ENCODE data around the gene GPR21. TPM values are rescaled to one million over a fixed set of nuclear protein-coding genes. Genes with fewer than 3 reads are reported as not detected.

The GPR21 gene
- total RNA-seq, 1 experiment from 2014 or later = not detected

DNA sequence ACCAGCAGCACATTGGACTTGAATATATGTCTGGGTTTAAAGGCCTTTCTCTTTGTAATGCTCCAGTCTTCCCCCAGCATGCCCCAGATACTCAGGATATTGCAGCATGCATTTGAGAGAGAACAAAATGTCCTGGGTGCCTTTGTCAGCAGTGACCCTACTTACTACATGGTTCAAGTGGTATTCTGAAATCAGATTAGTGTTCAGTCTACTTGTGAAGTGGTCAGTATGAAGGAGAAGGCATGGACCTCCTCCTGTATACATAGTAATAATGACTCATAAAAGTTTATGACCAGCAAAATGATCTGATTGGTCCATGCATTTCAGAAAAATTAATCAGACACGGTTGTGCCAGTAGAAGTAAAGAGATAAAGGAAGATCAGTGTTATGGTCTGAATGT lies 25.4 kb downstream of the GPR21 start:
- DNase-seq (ENCODE audit: low read depth) = no peak
- in situ Hi-C loops (cut with HindIII; ENCODE audit: low pct_unique_long_range_greater_than_20kb, low sequenced_read_pairs) = no loop called here

DNA sequence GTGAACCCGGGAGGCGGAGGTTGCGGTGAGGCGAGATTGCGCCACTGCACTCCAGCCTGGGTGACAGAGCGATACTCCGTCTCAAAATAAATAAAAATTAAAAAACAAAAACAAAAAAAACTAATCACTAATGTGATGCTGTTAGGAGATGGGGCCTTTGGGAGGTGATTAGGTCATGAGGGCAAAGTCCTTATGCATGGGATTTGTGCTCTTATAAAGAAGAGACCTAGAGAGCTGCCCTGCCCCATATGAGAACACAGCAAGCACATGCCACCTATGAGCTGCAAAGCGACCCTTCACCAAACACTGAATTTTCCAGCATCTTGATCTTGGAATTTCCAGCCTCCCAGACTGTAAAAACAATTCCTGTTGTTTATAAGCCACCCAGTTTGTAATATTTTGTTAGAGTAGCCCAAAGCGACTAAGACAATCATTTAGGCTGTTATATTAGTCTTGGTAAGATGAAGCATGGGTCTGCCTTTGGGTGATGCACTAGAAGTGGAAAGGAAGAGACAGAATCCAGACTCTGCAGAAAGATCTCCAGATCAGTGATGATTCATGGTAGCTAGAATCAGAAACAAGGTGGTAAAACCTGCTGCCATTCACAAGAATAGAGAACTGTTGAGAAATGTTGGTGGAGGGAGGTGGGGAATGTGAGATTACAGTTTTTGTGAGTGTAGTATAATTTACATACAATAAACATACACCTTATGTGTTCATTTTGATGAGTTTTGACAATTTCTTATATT lies 26.2 kb downstream of the GPR21 start:
- in situ Hi-C loops (cut with HindIII; ENCODE audit: low pct_unique_long_range_greater_than_20kb, low sequenced_read_pairs) = no loop called here
- no peak for DNase-seq (ENCODE audit: low read depth)

DNA sequence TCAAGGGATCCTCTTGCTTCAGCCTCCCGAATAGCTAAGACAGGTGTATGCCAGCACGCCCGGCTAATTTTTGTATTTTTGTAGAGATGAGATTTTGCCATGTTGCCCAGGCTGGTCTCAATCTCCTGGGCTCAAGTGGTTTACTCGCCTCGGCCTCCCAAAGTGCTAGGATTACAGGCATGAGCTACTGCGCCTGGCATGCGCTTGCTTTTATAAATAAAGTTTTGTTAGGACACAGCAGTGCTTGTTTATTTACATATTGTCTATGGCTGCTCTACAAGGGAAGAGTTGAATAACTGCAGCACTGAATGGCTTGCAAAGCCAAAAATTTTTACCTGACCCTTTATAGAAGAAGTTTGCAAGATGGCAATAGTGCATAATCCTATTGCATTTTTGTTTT lies 27.7 kb downstream of the GPR21 start:
- DNase-seq (ENCODE audit: low read depth) = no peak
- in situ Hi-C loops (cut with HindIII; ENCODE audit: low pct_unique_long_range_greater_than_20kb, low sequenced_read_pairs) = no loop called here

DNA sequence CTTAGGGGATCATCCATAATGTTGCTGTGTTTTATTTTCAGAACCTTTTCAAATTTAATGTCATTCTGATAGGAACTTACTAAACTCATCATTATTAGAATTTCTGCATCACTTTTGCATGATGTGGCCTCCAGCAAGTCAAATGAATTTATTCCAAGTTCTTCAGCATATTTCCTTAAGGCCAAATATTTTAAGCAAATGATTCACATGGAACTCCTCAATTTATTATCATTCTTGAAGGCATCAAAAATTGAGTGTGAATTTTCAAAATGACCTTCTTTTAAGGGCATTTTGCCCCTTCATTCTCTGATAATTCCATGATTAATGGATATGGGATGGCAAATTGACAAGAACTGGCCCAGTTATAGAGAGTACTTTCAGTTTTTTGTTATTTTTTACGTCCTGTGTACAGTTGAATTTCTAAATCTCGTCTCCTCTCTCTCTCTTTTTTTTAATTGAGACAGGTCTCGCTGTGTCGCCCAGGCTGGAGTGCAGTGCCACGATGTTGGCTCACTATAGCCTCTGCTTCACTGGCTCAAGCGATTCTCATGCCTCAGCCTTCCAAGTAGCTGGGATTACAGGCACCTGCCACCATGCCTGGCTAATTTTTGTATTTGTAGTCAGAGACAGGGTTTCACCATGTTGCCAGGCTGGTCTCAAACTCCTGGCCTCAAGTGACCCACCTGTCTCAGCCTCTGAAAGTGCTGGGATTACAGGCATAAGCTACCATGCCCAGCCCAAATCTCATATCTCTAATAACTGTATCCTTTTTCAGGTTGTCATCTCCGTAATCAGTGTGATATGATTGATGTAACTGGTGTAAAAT lies 29.1 kb downstream of the GPR21 start:
- in situ Hi-C loops (cut with HindIII; ENCODE audit: low pct_unique_long_range_greater_than_20kb, low sequenced_read_pairs) = no loop called here
- DNase-seq (ENCODE audit: low read depth) = no peak

DNA sequence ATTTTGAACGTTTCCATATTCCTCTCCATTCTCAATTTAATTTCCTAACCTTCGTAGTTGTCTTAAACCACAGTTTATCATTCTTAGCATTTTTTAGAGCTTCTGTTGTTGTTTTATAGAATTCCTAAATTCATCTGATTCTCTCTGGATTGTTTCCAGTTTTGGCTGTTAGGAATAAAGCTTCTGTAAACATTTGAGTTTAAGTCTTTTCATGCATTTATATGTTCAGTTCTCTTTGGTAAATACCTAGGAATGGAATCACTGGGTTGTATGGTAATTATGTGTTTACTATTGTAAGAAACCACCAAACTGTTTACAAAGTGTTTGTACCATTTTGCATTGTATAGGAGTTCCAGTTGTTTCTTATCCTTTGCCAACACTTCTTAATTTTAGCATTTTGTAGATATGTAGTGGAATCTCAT lies 29.7 kb downstream of the GPR21 start:
- in situ Hi-C loops (cut with HindIII; ENCODE audit: low pct_unique_long_range_greater_than_20kb, low sequenced_read_pairs) = no loop called here
- DNase-seq (ENCODE audit: low read depth) = no peak

DNA sequence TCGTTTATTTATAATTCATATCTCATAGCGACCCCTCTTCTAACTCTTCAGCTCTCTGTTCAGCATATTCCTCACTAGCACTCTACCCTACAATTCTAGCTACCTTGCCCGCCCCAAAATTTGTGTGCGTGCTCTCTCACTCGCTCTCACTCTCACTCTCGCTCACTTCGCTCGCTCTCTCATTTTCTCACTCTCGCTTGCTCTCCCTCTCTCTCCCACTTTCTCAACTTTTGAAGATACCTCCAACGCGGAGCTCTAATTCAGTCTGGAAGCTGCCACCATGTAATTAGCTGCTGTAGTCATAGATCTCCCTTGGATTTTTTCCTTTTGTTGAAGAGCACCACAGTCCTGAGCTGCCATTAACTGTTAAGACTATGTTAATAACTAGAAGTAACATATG lies 30.4 kb downstream of the GPR21 start:
- DNase-seq (ENCODE audit: low read depth) = no peak
- in situ Hi-C loops (cut with HindIII; ENCODE audit: low pct_unique_long_range_greater_than_20kb, low sequenced_read_pairs) = no loop called here

DNA sequence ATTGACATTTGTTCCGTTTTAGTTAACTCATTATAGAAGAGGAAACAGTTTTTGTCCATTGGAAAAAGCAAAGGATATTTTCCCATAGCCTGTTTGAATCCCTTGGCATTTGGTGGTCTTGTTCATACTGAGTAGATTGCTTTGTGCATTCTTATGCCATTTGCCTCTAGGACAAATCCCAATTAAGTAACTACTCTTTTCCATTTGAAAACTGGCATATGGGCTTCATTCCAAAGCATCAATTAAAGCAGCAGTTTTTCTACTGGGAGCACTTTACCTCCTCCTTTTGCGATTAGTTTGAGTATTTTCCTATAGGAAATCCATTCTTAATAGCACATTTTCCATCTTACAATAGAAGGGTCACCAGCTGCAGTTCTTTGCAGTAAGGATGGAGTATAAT lies 31.2 kb downstream of the GPR21 start:
- DNase-seq (ENCODE audit: low read depth) = no peak
- in situ Hi-C loops (cut with HindIII; ENCODE audit: low pct_unique_long_range_greater_than_20kb, low sequenced_read_pairs) = no loop called here

DNA sequence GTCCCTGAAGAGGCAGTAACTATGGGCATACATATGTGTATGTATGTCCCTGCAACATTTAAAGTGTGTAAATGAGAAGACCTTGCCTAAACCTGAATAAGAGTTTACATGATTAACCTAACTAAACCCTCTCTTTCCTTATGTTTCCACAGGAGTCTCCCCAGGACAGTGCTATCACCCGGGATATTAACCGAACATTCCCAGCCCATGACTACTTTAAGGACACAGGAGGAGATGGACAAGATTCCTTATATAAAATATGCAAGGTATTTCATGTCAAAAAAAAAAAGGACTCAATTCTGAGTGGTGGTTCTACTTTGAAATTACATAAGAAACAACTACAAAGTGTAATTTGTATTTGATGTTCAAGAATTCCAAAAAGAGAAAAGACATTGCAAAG lies 31.7 kb downstream of the GPR21 start:
- no peak for DNase-seq (ENCODE audit: low read depth)
- in situ Hi-C loops (cut with HindIII; ENCODE audit: low pct_unique_long_range_greater_than_20kb, low sequenced_read_pairs) = no loop called here

DNA sequence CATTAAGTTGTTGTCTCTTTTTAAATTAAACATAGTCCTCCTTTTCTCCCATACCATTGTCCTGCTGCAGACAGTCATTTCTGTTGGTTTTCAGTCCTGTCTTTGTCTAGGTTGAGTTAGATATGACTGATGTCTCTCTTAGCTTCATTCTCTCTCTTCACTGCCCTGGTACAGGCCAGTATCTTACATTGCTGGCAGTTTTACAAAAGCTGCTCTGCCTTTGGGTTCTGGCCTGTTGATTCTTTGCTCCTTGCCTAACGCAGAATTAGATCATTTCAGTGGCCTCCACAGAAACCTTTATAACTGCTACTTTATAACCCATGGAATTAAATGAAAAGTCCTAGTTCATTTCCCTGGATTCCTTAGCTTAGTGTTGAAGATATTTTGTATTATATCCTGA lies 33.7 kb downstream of the GPR21 start:
- in situ Hi-C loops (cut with HindIII; ENCODE audit: low pct_unique_long_range_greater_than_20kb, low sequenced_read_pairs) = no loop called here
- no peak for DNase-seq (ENCODE audit: low read depth)

DNA sequence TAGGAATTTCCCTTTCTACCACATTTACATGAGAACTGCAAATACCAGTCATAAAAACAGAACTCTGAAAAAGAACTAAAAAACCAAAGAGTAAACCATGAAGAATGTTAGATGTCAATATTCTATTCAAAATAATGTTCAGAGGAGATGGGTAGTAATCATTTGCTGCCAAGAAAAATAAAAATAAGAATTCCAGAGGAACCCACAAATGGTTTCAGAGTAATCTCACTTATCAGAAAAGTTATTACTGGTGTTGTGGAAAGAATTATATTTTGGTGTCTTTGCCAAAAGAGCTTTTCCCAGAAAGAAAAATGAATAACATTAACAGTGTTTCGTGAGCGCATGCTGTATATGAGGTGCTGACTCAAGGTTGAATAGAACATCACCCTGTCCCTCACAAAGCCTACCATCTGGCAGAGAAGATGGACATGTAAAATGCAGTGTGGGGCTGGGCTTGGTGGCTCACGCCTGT lies 35.6 kb downstream of the GPR21 start:
- DNase-seq (ENCODE audit: low read depth) = peak; percentile 14
- in situ Hi-C loops (cut with HindIII; ENCODE audit: low pct_unique_long_range_greater_than_20kb, low sequenced_read_pairs) = no loop called here

DNA sequence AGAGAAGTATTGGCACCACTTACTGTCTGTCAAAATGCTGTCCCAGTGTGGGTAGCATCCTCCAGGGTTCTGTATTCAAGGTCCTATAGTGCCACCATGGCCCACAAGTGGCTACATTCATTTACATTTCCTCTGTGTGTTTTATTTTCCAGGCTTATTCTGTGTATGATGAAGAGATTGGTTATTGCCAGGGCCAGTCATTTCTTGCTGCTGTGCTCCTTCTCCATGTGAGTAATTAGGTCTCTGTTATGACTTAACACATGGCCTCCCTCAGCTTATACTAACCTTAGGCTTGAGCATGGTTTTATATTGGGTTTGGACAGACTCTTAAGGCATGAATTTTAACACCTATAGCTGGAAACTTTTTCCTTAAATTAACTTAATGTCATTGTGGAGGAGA lies 36.7 kb downstream of the GPR21 start:
- no peak for DNase-seq (ENCODE audit: low read depth)
- in situ Hi-C loops (cut with HindIII; ENCODE audit: low pct_unique_long_range_greater_than_20kb, low sequenced_read_pairs) = no loop called here

DNA sequence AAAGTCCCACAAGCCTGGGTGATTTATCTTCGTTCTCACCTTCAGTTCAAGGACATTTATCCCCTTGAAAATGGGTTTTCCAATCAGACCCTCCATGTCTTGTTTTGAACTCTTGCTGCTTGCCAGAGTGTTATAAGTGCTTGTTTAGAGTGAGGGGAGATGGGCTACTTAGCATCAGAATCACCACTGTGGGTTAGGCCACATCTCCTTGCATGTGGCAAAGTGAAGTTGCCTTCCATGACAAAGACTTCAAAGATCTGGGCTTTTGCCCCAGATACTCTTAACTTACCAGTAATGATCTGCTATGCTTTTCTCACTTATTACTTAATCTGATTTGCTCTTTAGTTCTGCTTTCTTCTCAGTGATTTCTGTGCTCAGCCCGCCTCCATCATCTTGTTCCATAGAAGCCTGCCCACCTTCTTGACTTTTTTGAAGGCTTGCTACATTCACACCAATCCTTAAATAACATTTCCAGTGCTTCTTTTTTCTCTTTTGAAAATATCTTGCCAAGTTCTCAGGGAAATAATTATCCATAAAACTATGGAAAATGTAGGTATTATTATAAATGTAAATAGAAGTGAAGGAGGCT lies 39.0 kb downstream of the GPR21 start:
- DNase-seq (ENCODE audit: low read depth) = no peak
- in situ Hi-C loops (cut with HindIII; ENCODE audit: low pct_unique_long_range_greater_than_20kb, low sequenced_read_pairs) = no loop called here

DNA sequence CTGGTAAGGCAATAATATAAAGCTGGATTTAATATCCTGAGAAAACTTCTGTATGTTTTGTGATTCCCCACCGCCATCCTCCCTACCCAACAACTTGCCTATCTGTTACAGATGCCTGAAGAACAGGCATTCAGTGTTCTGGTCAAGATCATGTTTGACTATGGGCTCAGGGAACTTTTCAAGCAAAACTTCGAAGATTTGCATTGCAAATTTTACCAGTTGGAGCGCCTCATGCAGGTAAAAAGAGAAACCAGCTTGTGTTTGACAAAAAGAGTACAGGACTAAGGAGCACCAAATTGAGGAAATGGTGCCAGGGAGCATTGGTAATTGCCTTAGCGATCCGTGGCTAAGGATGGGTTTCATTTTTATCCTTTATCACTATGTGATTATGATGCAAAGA lies 40.0 kb downstream of the GPR21 start:
- in situ Hi-C loops (cut with HindIII; ENCODE audit: low pct_unique_long_range_greater_than_20kb, low sequenced_read_pairs) = no loop called here
- DNase-seq (ENCODE audit: low read depth) = no peak

DNA sequence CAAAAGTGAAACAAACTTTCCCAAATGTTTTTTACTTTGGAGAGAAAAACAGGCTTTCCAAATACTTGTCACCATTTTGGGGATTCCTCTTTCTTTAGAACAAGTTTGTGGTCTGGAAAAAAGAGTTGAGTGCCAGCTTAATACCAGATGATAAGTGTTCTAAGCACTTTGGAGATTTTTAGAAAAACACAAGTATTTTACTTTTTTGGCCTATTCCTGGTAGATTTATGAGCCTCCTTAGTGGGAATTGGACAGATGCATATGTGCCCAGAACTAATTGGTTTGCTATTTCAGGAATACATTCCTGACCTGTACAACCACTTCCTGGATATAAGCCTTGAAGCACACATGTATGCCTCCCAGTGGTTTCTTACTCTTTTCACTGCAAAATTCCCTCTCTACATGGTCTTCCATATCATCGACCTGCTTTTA lies 40.5 kb downstream of the GPR21 start:
- in situ Hi-C loops (cut with HindIII; ENCODE audit: low pct_unique_long_range_greater_than_20kb, low sequenced_read_pairs) = no loop called here
- DNase-seq (ENCODE audit: low read depth) = no peak

DNA sequence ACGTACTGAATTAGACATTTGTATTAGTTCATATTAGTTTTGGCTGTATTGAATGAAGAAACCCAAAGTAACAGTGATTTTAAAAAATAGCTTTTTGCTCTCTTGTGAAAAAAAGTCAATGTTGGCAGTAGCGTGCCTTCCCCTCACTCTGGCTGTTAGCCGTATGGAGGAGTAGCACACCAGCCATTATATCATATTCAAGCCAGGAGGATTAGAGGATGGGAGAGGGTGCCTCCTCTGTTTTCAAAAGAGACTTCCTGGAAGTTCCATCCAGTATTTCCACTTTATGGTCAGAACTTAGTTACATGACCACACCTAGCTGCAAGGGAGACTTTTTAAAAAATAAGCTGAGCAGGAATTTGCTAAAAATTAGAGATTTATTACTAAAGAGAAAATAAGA lies 41.2 kb downstream of the GPR21 start:
- in situ Hi-C loops (cut with HindIII; ENCODE audit: low pct_unique_long_range_greater_than_20kb, low sequenced_read_pairs) = no loop called here
- no peak for DNase-seq (ENCODE audit: low read depth)

DNA sequence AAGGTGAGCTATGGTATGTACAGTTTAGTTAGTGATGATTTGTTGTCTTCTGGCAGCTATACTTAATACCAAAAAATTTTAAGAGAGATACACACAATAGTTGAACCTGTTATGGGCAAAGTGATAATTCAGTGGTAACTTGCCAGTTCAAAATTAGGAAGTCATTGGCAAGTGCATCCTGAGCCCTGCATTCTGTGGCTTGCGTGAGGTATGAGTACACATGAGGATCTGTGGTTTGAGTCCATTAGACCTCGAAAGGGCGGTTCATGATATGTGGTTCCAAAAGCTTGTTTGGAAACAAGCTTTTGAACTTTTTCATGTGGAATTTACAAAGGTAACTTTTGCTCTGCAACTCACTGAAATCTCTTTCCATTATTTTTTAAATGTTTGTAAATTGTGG lies 47.0 kb downstream of the GPR21 start:
- DNase-seq (ENCODE audit: low read depth) = no peak
- in situ Hi-C loops (cut with HindIII; ENCODE audit: low pct_unique_long_range_greater_than_20kb, low sequenced_read_pairs) = no loop called here

DNA sequence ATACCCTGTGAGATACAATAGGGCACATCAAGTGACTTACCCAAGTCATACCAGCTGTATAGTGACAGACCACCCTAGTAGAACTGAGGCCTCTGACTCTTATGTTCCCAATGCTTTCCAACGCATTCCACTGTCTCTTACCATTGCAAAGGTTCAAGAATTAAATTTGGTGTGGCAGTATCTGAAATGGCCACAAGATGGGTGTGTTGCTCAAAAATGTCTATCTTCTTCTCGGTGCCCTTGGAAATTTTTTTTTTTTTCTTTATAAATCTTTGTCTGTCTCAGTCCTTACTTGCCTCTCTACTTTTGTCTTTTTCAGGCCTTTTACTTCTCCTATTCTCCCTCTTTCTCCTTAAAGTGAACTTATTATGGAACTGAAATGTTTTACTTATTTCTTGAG lies 48.4 kb downstream of the GPR21 start:
- in situ Hi-C loops (cut with HindIII; ENCODE audit: low pct_unique_long_range_greater_than_20kb, low sequenced_read_pairs) = no loop called here
- DNase-seq (ENCODE audit: low read depth) = peak; percentile 33

DNA sequence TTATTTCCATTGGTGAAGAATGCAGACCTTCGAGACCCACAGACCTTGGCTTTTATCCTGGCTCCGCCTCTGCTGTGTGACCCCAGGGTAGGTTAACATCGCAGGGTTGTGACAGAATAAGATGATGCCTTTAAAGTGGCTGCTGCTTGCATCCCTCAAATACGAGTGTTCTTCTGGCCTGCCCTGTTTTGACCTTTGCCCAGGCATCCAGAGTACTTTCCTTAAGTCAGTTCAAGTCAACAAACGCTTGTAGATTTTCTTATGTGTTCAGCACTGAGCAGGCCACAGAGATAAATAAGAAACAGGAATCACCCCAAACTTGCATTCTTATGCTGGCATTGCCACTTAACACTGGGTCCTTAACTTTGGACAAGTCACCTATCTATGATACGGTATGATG lies 50.2 kb downstream of the GPR21 start:
- in situ Hi-C loops (cut with HindIII; ENCODE audit: low pct_unique_long_range_greater_than_20kb, low sequenced_read_pairs) = no loop called here

DNA sequence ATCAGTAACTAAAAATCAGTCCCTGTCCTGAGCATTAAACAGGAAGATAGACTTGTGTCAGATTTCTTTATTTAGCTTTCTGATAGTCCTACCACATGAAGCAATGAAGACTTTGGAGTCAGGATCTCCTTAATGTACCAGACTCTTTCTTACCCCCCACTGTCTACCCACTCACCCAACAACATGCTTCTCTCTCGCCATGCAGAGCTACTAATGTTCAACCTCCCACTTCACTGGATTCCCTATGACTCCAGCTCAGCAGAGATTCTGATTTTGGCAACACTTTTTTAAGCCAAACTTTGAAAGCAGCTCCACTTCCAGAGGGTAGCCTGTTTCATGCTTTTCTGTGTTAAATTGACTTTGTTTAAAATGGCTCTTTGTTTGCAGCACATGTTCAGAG lies 50.8 kb downstream of the GPR21 start:
- DNase-seq (ENCODE audit: low read depth) = no peak
- in situ Hi-C loops (cut with HindIII; ENCODE audit: low pct_unique_long_range_greater_than_20kb, low sequenced_read_pairs) = no loop called here

More for the DNA sequence above, 50.2 kb downstream of the GPR21 start:
- no peak for DNase-seq (ENCODE audit: low read depth)
